B cell (primary cell): Measurements from ENCODE around the gene TAF9. TPM values are rescaled to one million over a fixed set of nuclear protein-coding genes. Genes with fewer than 3 reads are reported as not detected.

Experiments
- ATAC-seq: fragments of 200-7000 bp; cut with Tn5 transposase; one replicate; pipeline ENCODE4 v1.10.0; 2021; ENCODE audit warnings: low read depth, mild to moderate bottlenecking, moderate number of reproducible peaks, moderate library complexity
- CTCF ChIA-PET: fragments of 350-600 bp; sonication (Branson Sonifier 250); formaldehyde crosslinking; loops from one replicate; lab custom pipeline; 2021; ENCODE audit warnings: antibody characterized with exemption, inconsistent platforms; lab: Charles Lee
- POLR2A ChIA-PET: fragments of 350-600 bp; sonication (Branson Sonifier 250); formaldehyde crosslinking; loops from one replicate; lab custom pipeline; 2021; ENCODE audit warnings: antibody characterized with exemption; lab: Charles Lee
- DNase-seq: peaks from one replicate; pipeline ENCODE4 v3.0.0; 2013
- H2AFZ ChIP-seq: 2 replicates; pipeline ENCODE4 v1.6.1; 2012; ENCODE audit warnings: mild to moderate bottlenecking, low read depth, low read length; ENCODE audit not compliant: insufficient read depth, poor library complexity, severe bottlenecking
- H3K27ac ChIP-seq, 2 donors: 1 replicate in 1 of 2; 2 replicates in 1 of 2; pipeline ENCODE4 v1.5.1; 2012 to 2013; ENCODE audit warnings: low read length in 2 of 2, mild to moderate bottlenecking in 2 of 2, moderate library complexity in 1 of 2
- H3K27me3 ChIP-seq, 4 experiments: fragments of 200-600 bp in 1 of 4; sonication (generic) in 1 of 4; replicated peaks in 1 of 4; 1 replicate in 2 of 4; 2 replicates in 2 of 4; pipeline versions ENCODE4 v1.6.1 to v1.7.0; 2013 to 2016; ENCODE audit warnings: low read length in 3 of 4, mild to moderate bottlenecking in 2 of 4, mixed read lengths in 1 of 4, moderate library complexity in 1 of 4; ENCODE audit not compliant: insufficient read depth in 4 of 4, control insufficient read depth in 3 of 4; ENCODE audit errors: control extremely low read depth in 1 of 4
- H3K36me3 ChIP-seq, 2 experiments: replicated peaks in 1 of 2; 1 replicate in 1 of 2; 2 replicates in 1 of 2; pipeline versions ENCODE4 v1.6.1 to v1.7.1; 2013; ENCODE audit warnings: low read length in 1 of 2; ENCODE audit not compliant: insufficient read depth in 2 of 2, control insufficient read depth in 1 of 2; ENCODE audit errors: control extremely low read depth in 1 of 2, extremely low read depth in 1 of 2
- H3K4me1 ChIP-seq, 2 donors: fragments of 200-600 bp in 1 of 2; sonication (generic) in 1 of 2; 1 replicate in 1 of 2; 2 replicates in 1 of 2; pipeline versions ENCODE4 v1.5.1 to v1.6.1; 2013 to 2017; ENCODE audit warnings: low read length in 2 of 2; ENCODE audit not compliant: control insufficient read depth in 2 of 2, insufficient read depth in 2 of 2
- H3K4me2 ChIP-seq: replicated peaks from 2 replicates; pipeline ENCODE3; 2012; ENCODE audit warnings: mild to moderate bottlenecking, low read depth, low read length; ENCODE audit not compliant: poor library complexity, severe bottlenecking
- H3K4me3 ChIP-seq, 5 experiments: fragments of 200-600 bp in 1 of 5; sonication (generic) in 1 of 5; 1 replicate in 3 of 5; 2 replicates in 2 of 5; pipeline versions ENCODE4 v1.5.1 to v1.7.0; 2011 to 2016; ENCODE audit warnings: low read length in 4 of 5, mild to moderate bottlenecking in 4 of 5, low read depth in 2 of 5, control low read depth in 1 of 5, moderate library complexity in 1 of 5; ENCODE audit not compliant: insufficient read depth in 1 of 5; ENCODE audit errors: control extremely low read depth in 1 of 5, extremely low read depth in 1 of 5
- H3K79me2 ChIP-seq: fragments of 200-600 bp; sonication (generic); one replicate; pipeline ENCODE4 v1.6.0; 2016; ENCODE audit warnings: low read length; ENCODE audit not compliant: control insufficient read depth, insufficient read depth
- H3K9ac ChIP-seq: fragments of 200-600 bp; sonication (generic); 2 replicates; pipeline ENCODE4 v1.6.1; 2017; ENCODE audit warnings: mild to moderate bottlenecking, low read length, moderate library complexity
- H3K9me3 ChIP-seq, 3 donors: one replicate each; pipeline versions ENCODE4 v1.6.1 to v1.7.1; 2013; ENCODE audit warnings: low read length in 2 of 3; ENCODE audit not compliant: control insufficient read depth in 2 of 3, insufficient read depth in 1 of 3; ENCODE audit errors: control extremely low read depth in 1 of 3
- H4K20me1 ChIP-seq: 2 replicates; pipeline ENCODE4 v1.6.0; 2012; ENCODE audit warnings: mild to moderate bottlenecking, low read length; ENCODE audit not compliant: insufficient read depth, control insufficient read depth, poor library complexity, severe bottlenecking
- H3K27ac Mint-ChIP-seq: one replicate; pipeline ENCODE4 v1.8.0; 2021; ENCODE audit warnings: mixed read lengths
- H3K27me3 Mint-ChIP-seq: one replicate; pipeline ENCODE4 v1.8.0; 2021; ENCODE audit warnings: mixed read lengths
- H3K4me1 Mint-ChIP-seq: one replicate; pipeline ENCODE4 v1.8.0; 2021; ENCODE audit warnings: mixed read lengths
- H3K4me3 Mint-ChIP-seq: one replicate; pipeline ENCODE4 v1.8.0; 2021; ENCODE audit warnings: mixed read lengths
- H3K9me3 Mint-ChIP-seq: one replicate; pipeline ENCODE4 v1.8.0; 2022; ENCODE audit warnings: mixed read lengths; ENCODE audit not compliant: insufficient read depth
- CTCF ChIP-seq: fragments of 200-600 bp; IDR thresholded peaks from one replicate; pipeline ENCODE4 v1.8.0; 2022; ENCODE audit warnings: antibody characterized with exemption, mild to moderate bottlenecking
- EZH2 ChIP-seq: IDR thresholded peaks from 2 replicates; pipeline ENCODE4 v1.6.1; 2012; ENCODE audit warnings: borderline replicate concordance, low read depth, mild to moderate bottlenecking, moderate library complexity, low read length; ENCODE audit not compliant: insufficient read depth, poor library complexity, severe bottlenecking
- WGBS: methylation state at CpG from one replicate; pipeline ENCODE4 v1.1.5; 2013; ENCODE audit warnings: missing lambda C conversion rate; ENCODE audit not compliant: insufficient coverage; 5-methylcytosine and 5-hydroxymethylcytosine counted together
- intact Hi-C: fragments of 100-400 bp; cut with micrococcal nuclease; formaldehyde crosslinking; loops from one replicate; pipeline ENCODE4 v1.10.0; 2022
- polyA plus RNA-seq: library from polyadenylated mRNA; depleted of rRNA; stranded (reverse); fragments of >200 nt; gene quantifications from 2 replicates; pipeline ENCODE4 v1.2.3, GENCODE V29; 2012
- total RNA-seq, 2 donors: library from RNA; stranded (reverse); fragments of 120-200 nt in 1 of 2; gene quantifications; 1 replicate in 1 of 2; 2 replicates in 1 of 2; pipeline versions ENCODE4 v1.2.3 to v1.2.4, GENCODE V29; 2013 to 2022

TAF9 gene
- total and polyA plus RNA-seq, 2 donors (not counting 1 experiment from before 2014, with no cell fraction given) = 42.0 to 64.6 TPM

GRCh38 chr5:69378376-69378775 lies 9.1 kb upstream of the TAF9 start:
- Histone ChIP-seq H4K20me1 (no peaks in the 10 kb centered on the region), H3K79me2 (no peaks in the 10 kb centered on the region), H3K4me2 (no peak overlapping the region), H3K4me1 (peaks cover 9 to 15% of the 10 kb centered on the region in 2 donors), H3K4me3 (no peak overlapping the region), H3K36me3 (peaks cover 9 to 22% of the 10 kb centered on the region in 2 experiments), H3K9ac (no peak overlapping the region), H3K9me3 (no peaks in the 10 kb centered on the region), H2AFZ (no peak overlapping the region), H3K27me3 (no peaks in the 10 kb centered on the region), H3K27ac (no peak overlapping the region)
- CTCF ChIA-PET = interaction anchor here (1.3 kb wide), 1 partner anchor 285 kb away, joined by 3 read pairs; the partner anchor contains the start of gene SLC30A5
- POLR2A ChIA-PET = no interaction called here
- no peaks in the 10 kb centered on the region for H3K27me3 Mint-ChIP-seq
- H3K27ac Mint-ChIP-seq = no peak overlapping the region
- no peak for DNase-seq
- H3K4me3 Mint-ChIP-seq = no peak overlapping the region
- ATAC-seq = no peak
- no peak for TF ChIP-seq CTCF
- TF ChIP-seq EZH2 = no peak
- H3K4me1 Mint-ChIP-seq = peaks cover 29% of the 10 kb centered on the region
- intact Hi-C loops = no loop called here
- H3K9me3 Mint-ChIP-seq = no peaks in the 10 kb centered on the region

- no peaks in the 10 kb centered on the region for H3K9me3 Mint-ChIP-seq
- H3K4me1 Mint-ChIP-seq = peaks cover 43% of the 10 kb centered on the region
- Histone ChIP-seq H3K36me3 (peaks cover 7 to 9% of the 10 kb centered on the region in 2 experiments), H3K27me3 (no peaks in the 10 kb centered on the region), H3K4me2 (peak overlapping the region; percentile 55), H3K79me2 (peaks cover 25% of the 10 kb centered on the region), H3K9me3 (no peaks in the 10 kb centered on the region), H3K27ac (peak overlapping the region; percentile 55 to 82), H2AFZ (no peak overlapping the region), H3K9ac (peak overlapping the region; percentile 45), H3K4me3 (peak overlapping the region in 2 of 5 experiments; percentile 25 to 34), H4K20me1 (no peaks in the 10 kb centered on the region), H3K4me1 (peaks cover 16 to 26% of the 10 kb centered on the region in 2 donors)
- peak overlapping the region; percentile 91 for H3K27ac Mint-ChIP-seq
- peak; percentile 40 for DNase-seq
- no peaks in the 10 kb centered on the region for H3K27me3 Mint-ChIP-seq
- CTCF ChIA-PET = interaction anchor here (1.2 kb wide), 1 partner anchor 281 kb away, joined by 9 read pairs; the partner anchor contains the start of gene SLC30A5
- POLR2A ChIA-PET = no interaction called here
- peak; percentile 47 for ATAC-seq
- no peak for TF ChIP-seq EZH2
- TF ChIP-seq CTCF = no peak
- intact Hi-C loops = no loop called here
- peak overlapping the region; percentile 74 for H3K4me3 Mint-ChIP-seq
- 67% methylated on average over 1 of the region's 4 CpGs for WGBS
These were observed 5.7 kb upstream of the TAF9 start for GRCh38 chr5:69374911-69375446.
